Inflammatory macrophage treated with lipopolysaccharide for 4 hours (primary cell): ENCODE measurements around the gene RALGPS2.

Source experiments
- DNase-seq: peaks from one replicate; pipeline ENCODE4 v3.0.0-alpha.2; 2020

RALGPS2 gene

DNA sequence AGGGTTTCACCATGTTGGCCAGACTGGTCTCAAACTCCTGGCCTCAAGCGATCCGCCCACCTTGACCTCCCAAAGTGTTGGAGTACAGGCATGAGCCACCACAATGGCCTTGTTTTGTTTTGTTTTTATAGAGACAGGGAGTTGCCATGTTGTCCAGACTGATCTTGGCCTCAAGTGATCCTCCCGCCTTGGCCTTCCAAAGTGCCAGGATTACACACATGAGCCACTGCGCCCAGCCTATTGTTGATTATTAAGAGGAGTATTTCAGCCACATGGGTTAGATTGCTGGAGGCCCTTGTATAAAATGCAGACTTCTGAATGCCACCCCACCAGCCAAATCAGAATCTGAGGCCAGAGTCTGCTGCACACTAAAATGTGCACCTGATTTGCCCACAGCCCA is 203.0 kb downstream of the RALGPS2 start:
- DNase-seq, result no peak

DNA sequence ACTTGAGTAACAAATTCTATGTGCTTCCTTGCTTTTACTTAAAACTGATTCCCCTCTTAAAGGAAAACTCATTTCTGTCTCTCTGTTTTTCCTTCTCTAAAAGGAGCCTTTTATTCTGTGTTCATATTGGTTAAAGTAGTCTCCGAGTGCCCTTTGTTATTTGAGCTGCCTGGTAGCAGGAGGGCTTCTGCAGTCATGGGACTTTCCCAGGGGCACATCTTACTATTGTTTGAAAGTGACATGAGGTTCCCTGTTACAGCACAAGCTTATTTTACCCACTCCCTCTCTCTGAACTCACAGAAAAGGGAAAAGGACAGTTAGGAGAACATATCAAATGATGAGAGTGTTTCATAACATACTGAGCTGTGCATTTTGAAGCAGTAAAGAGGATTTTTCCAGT is 203.9 kb downstream of the RALGPS2 start:
- no peak for DNase-seq

DNA sequence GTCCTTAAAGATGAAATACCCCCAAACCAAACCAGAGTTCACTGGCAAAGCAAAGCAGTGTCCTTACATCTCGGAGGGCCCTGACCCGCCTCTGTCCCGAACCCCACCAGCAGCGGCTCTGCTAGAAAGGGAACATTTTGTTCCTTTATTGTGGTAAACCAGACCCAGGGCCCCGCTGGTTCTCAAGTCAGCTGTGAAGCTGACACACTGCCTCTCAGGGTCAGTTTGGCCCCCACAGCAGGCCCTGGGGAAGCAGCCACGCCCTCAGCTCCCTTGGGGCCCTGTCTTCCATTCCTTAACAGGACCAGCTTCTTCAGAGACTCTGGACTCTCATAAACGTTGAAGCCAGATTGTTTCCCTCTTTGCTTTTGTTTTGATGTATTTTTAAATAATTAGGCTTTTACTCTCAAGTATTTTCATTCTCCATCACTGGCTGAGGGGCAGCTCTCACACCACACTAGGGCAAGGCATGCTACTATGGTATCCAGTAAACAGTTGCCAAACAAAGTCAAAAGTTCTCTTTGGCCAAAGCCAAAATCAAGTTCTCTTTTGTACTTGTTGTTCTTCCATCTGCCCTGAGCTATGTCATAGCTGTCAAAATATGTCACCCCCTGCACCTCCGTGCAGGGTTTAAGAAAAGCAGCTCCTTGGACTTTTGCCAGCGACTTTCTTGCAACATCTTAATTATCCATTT is 207.0 kb downstream of the RALGPS2 start:
- no peak for DNase-seq

DNA sequence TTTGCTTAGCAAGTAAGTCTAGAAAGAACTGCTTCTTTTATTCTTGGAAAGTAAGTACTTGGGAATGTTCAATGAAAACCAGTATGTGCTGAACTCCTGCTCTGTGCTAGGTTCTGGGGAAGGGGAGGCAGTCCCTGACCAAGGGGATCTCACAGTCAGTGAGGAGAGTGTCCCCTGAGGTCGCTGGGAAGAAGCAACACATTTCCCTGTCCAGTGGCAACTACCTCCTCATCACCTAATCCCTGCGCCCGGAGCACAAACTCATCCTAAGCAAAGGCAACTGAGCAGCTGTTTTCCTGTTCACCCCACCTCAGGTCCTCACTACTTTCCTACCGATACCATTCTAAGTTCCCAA is 207.5 kb downstream of the RALGPS2 start:
- no peak for DNase-seq

DNA sequence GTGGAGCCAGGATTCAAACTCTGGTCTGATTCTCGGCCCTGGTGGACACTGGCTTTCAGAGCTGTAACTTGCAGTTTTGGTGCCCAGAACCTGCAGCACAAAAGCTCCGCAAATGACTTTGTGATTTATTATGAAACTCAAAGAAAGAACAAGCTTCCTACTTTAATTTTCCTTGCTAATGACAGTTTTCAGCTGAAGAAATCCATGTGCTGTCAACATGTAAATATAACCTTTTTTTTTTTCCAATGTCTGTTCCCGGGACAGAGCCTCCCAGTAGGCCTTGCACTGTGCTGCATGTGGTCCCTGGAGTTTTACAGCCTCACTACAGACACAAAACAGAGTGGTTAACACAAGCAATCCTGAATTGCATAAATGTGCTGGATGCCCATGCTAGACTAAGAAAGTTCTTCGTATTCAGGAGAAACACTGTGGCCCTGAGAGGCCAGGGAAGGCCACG is 208.1 kb downstream of the RALGPS2 start:
- no peak for DNase-seq

DNA sequence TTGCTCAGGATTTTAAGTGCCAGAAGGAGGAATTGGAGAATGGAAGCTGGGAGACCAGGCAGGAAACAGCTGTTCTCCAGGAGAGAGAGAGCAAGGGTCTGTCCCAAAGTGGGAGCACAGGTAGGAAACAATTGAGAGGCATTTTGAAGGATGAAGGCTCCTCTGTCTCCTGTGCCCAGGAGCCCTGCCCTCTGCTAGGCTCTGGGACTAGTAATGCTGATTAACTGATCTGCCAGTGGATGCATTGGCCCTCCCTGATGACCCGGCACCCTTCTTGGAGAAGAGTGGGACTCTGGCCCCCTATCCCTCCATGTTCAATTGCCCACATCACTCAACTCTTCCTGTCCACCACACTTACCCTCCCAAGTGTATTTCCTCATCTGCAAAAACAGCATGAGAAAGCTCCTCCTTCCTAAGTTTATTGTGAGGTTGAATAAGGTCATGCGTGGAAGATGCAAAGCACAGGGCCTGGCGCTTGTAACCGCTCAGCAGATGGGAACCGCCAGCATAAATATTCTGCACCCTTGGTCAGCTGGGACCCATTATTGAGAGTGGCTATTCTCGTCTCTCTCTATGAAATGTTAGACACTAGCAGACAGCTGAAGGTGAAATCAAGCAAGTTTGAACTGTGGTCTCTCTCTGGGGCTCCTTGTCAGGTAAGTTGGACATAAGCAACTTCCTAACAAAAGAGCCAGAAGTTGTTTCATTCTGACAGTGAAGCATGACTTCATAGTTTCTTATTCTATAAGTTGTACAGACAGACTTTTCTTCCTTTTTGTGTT is 208.9 kb downstream of the RALGPS2 start:
- DNase-seq, result peak; percentile 11

DNA sequence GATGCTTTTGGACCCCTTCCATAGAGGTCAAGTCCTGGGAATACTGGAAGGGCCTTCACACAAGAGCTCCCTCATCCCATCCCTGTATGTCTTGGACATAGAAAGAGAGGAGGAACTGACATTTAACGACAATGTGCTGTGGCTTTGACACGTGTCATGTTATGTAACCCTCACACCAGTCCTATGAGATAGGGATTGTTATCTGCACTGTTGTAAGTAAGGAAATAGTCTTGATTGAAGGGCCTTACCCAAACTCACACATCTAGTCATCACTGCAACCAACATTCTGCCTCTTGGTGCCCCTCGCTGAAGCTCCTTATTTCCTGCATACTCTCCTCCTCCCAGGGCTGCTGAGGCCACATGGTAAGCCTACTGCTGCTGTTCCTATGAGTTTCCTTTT is 209.5 kb downstream of the RALGPS2 start:
- no peak for DNase-seq

DNA sequence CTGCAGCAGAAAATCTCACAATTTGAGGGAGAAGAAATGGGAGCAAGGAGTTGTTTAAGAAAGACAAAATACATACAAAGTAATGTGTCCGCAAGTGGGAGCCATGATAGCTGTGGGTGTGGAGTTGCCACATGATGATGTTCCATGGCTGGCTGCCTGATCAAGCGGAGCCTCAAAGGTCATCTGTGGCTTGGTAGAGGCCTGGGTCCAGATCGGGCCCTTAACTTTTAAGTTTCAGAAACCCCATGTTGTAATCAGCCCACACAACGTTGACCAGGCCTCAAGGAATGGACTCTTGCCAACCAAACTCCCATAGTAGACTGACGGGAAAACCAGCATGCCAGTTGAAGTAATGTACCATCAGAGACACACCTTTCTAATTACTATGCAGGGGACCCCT is 210.6 kb downstream of the RALGPS2 start:
- DNase-seq, result no peak

DNA sequence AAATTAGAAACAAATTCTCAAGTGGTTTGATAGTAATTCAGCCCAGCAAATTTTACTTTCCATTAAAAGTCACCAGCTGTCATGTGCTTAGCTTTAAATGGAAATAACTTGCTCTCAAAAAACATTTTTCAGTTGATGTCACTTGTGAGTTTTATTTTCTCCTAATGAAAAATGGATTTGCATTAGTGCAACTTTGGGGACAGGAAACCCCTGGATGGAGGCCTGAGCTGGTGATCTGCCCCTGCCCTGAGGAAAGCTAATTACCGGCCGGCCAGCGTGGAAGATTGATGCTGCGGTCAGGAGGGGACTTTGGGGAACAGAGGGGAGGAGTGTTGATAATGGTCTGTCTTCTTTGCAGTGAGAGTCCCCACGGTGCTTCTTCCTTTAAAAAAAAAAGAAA is 212.7 kb downstream of the RALGPS2 start:
- DNase-seq, result no peak

DNA sequence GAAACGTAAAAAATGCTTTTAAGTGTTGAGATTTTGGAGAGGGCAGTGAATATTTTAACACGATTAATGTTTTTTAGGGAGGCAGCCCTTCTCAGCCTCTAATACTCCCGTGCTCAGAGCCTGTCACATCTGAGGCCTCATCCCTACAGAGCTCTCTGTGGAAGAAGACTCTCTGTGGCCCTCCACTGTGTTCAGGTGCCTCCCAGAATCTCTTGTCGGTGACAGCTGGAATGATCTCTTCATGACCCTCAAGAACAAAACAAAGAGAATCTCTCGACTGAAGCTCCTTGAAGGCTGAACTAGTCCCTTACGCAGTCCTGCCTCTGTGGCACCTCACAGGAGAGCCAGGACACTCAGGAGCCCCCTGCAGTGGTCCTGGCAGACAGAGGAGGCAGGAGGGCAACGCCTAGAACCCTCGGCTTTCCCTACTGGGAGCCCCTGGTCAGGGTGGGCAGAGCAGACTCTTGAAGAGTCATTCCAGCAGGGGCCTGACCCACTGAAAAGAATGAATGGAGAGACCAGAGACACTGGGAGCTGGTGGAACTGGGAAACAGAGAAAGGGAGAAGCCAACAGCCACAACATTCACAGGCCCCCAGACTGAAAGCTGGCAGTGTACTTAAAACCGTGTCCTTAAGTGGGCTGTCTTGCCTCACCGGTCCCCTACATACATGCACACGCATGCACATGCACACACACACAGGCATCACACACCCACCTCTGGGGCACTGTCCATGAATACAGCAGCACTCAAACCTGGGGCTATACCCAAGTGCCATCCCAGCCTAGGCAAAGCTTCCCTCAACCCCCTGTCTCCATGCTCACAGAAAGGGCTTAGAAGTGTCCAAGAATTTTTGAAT is 213.3 kb downstream of the RALGPS2 start:
- DNase-seq, result no peak

DNA sequence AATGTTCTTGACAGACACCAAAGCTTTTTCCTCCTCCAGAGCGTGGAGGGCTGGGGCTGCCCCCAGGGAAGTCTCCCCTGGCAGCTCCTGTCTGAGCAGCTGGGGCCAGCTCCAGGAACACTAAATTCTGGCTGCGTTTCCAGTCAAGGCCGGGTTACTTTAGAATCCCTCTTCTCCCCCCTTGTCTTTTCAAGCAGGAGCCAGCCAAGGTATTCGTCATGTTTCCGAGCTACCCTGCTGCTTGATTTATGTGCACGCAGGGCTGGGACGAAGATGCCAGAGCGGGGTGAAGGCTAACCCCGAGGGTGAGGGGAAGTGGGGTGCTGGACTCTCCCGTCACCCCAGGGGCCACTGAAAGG is 213.9 kb downstream of the RALGPS2 start:
- DNase-seq, result no peak

DNA sequence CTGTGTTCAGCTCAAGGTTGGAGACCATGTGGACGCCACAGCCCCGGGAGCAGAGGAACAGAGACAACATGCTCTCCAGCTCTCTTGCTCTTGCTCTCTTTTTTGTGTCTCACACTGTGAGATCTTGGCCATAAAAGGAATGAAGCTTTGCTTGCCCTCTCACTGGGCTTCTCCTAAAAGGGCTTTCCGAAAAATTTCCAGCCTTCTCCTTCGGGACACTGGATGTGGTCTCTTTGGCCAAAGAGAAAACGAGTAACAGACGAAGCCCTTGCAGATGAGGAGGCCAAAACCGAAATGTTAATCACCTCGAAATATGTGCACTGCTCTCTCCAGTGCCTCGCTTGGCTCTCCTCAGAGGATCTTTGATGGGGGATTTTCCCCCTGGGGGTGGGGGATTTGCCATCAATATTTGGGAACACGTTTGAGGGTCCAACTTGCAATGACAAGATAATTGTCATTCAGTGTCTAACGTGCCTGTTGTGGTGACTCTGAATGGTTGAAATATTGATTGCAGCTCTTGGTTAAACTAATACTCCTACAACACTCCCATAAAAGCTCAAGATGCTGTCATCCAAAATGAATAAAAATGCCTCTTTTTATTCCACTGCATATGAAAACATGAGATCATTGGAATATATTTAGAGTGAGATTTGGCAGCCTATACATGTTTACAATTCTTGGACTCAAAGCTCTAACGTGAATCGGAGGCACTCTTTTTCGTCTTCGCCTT is 214.5 kb downstream of the RALGPS2 start:
- no peak for DNase-seq

DNA sequence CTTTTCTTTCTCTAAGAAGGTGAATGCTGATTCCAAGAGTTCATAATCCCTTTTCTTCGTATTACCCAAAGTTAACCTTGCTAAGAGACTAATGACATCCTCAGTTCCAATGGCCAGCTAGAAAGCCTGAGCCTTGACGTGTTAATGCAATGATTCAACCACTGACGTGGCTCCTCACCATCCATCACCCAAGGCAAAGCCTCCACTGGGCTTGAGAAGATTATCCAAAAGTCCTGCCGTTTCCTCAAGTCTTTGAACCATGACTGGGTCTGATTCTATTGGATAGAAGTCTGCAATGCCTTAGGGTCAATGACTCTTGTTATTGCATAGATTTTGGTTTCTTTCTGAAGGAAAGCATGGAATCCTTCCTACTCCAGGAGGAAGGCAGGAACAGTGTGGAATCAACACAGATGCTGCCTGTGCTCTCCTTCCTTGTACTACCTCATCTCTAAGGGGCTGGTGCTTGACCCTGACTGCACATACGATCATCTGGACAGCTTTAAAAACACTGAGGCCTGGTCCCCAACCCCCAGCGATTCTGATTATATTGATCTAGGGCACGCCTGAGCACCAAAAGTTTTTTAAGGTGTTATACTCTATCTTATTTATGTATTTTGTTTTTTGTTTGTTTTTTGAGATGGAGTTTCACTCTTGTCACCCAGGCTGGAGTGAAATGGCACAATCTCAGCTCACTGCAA is 215.2 kb downstream of the RALGPS2 start:
- no peak for DNase-seq

DNA sequence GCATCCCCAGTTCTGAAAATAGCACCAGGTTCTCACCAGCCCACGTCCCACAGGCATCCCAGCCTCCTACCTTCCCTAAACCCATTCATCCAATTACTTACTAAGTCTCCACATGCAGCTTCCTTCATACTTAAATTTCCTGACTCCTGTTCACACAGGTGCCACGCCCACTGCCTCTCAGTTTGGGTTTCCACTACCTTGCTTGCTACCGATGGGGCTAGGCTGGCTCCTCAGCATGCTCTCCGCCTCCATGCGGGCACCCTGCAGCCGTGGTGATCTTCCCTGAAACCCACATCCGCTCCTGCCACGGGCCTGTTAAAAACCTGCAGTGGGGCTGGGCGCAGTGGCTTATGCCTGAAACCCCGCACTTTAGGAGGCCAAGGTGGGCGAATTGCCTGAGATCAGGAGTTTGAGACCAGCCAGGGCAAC is 216.2 kb downstream of the RALGPS2 start:
- no peak for DNase-seq

DNA sequence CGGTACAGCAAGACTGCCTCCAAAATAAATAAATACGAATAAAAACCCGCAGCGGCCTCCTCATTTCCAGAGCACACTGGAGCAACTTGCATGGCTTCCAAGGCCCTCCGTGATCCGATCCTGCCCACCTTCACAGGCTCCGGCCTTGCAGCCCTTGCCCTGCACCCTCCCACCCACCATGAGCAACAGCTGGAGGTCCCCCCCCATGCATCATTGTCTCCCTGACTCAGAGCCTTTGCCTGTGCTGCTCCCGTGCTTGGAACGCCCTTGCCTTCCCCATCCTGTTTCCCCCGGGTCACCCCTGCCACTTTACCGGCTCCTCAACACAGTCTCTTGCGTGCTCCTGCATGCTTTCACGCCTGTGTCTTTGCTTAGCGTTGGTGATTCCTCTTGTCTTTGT is 216.8 kb downstream of the RALGPS2 start:
- DNase-seq, result no peak

DNA sequence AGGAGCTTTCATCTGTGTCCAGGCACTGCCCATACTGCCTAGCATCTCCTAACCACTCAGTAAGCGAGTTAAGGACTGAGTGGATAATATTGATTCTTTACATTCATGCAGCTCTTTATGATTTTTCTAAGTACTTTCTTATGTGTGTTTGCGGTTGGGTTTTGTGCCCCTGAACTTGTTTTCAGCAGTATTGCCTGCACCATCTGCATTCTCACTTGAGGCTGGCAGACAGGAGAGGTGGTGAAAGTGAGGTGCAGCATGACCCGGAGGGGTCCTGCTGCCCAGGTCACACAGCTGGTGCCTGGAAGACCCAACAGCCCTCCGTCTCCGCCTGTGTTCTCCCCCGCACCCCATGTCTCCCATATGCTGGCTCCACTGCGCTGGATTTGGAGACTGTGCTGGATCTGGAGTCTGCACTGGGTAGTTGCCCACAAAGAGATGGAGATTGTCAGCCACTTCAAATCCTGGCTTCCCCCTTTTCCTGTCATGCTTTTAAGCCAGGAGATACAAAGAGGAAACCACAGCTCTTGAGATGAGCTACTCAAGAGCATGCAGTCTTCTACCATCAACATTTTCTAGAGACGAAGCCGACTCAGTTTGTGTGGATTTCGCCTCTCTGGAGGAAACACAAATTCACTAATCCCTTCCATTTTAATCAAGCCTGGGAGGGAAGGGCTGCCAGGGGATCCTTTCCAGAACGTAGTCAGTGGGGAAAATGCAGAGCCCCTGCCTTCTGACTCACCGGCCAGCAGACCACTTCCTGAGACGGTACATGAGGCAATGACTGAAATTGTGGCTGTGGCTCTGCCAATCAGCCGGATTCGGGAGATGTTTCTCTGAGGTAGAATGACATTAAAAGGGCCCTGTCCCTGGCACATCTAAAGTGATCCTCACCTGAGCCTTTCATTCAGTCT is 217.5 kb downstream of the RALGPS2 start:
- no peak for DNase-seq

DNA sequence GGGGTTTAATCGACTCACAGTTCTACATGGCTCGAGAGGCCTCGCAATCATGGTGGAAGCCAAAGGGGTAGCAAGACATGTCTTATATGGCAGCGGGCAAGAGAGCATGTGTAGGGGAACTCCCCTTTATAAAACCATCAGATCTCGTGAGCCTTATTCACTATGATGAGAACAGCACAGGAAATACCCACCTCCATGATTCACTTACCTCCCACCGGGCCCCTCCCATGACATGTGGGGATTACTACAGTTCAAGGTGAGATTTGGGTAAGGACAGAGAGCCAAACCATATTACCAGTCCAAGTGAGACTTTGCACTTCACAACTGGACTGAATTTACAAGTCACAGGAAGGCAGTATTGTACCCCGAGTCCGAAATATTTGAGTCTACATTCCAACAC is 219.7 kb downstream of the RALGPS2 start:
- DNase-seq, result no peak

DNA sequence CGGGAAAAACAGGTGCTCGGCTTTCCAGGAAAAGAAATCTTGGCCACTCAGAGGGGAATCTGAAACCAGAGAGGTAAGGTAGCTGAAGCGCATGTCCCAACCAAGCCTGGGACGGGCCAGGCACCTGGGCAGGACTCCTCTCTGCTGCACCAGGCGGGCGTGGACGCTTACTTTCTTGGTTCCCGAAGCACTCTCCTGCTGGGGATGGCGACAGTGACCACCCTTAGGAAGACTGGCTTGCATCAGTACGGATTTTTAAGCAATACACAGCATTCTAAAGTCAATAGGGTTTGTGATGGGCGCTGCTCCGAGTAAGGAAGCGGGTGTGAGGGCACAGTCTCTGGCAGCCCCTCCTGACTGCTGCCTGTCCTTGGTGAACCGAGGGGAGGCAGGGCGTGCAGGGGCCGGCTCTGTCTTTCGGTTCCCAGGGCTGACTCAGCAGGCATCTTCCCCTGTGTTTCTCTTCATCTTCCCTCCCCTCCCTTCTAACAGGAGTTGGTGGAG is 220.8 kb downstream of the RALGPS2 start:
- DNase-seq, result no peak

DNA sequence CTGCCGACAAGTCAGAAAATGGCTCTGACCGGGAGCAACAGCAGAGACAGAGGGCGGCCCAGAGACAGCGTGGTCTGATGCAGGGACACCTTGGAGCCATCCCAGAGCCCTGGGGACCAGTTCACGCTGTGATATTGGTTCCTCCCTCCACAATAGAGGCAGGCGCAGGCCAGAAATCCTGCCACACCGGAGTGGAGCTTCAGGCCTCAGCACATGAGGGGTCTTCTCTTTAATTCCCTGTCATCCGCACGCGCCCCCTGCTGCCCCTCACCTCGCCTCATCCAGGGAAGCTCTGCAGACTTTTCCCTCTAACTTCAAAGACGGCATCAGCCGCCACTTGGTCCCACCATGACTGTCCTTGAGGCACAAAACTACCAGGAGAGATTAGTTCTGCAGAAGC is 221.4 kb downstream of the RALGPS2 start:
- no peak for DNase-seq

DNA sequence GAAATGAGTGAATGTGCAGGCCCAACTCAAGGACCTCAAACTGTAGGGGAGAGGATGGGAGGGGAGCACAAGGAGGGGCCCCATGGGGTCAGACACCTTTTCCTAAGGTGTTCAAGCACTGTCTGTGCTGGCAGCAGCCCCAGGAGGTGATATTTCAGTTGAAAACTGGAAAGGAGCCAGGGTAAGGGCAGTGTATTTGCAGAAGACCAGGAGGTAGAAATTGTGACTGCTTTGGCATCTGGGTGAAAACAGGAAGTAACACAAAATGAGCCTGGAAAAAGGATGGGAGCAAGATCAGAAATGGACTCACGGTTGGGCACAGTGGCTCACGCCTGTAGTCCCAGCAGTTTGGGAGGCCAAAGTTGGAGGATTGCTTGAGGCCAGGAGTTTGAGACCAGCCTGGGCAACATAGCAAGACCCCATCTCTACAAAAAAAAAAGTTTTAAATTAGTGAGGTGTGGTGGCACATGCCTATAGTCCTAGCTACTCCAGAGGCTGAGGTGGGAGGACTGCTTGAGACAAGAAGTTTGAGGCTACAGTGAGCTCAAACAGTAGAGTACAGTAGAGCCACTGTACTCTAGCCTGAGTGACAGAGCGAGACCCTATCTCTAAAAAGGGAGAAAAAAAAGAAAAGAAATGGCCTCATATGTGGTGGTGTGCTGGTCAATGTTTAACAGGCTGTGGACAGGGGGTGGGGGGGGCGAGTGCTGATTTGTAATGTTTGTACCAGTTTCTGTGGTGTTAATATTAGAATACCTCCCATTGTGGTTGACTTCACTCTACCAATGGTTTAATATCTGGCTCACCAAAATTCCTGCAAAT is 222.0 kb downstream of the RALGPS2 start:
- no peak for DNase-seq
